ENCODE data around the gene ADSS1.
"Not testable (repeated sequence)": the region's sequence is repeated elsewhere in the genome, so short reads cannot be mapped to it uniquely, and the experiment has no call there.

ADSS1 gene

GRCh38 chr14:104745431-104745830 is 21.4 kb downstream of the ADSS1 start:
- no peak for DNase-seq

- DNase-seq, result no peak
Observed at GRCh38 chr14:104746071-104746545, 22.1 kb downstream of the ADSS1 start.

- DNase-seq, result peak in 3 of 56 donors; percentile 29 to 41 (median 33)
Observed at GRCh38 chr14:104746934-104747481, 23.0 kb downstream of the ADSS1 start.

- DNase-seq, result no peak
Observed at GRCh38 chr14:104747876-104748275, 23.8 kb downstream of the ADSS1 start.

- peak in 35 of 56 donors; percentile 14 to 85 (median 64) for DNase-seq
Observed at GRCh38 chr14:104749111-104749649, 25.2 kb downstream of the ADSS1 start.

- no peak for DNase-seq
Observed at GRCh38 chr14:104750056-104750752, 26.2 kb downstream of the ADSS1 start.

DNA sequence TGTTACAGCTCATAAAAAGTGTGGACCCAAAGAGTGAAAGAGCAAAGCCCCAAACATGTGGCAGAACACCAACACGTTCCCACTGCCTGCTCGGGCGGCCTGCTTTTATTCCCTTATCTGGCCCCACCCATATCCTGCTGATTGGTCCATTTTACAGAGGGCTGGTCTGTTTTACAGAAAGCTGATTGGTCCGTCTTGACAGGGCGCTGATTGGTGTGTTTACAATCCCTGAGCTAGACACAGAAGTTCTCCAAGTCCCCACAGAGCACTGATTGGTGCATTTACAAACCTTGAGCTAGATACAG is 26.7 kb downstream of the ADSS1 start:
- not testable (repeated sequence) for DNase-seq

DNA sequence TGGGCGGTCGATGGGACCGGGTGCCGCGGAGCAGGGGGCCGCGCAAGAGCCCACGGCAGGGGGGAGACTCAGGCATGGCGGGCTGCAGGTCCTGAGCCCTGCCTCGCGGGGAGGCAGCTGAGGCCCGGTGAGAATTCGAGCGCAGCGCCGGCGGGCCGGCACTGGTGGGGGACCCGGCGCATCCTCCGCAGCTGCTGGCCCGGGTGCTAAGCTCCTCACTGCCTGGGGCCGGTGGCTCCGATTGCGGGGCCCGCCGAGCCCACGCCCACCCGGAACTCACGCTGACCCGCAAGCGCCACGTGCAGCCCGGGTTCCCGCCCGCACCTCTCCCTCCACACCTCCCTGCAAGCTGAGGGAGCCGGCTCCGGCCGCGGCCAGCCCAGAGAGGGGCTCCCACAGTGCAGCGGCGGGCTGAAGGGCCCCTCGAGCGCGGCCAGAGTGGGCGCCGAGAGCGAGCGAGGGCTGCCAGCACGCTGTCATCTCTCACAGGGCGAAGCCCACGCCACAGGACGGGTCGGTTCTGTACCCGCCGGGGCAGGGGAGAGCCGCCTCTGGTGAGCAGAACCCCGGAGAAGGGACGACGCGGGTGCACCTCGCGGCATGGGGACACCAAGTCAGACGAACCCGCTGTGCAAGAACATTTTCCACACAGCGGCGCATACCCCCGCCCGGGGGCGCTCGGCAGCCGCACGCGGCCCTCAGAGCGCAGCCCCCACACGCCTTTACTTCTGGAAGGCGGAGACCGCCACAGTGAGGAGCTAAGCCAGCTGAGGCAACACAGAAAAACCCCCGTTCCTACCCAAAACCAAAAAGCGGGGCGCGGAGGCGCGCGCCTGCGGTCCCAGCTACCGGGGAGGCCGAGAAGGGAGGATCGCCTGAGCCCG is 27.8 kb downstream of the ADSS1 start:
- peak in 1 of 56 donors; percentile 55 for DNase-seq

DNA sequence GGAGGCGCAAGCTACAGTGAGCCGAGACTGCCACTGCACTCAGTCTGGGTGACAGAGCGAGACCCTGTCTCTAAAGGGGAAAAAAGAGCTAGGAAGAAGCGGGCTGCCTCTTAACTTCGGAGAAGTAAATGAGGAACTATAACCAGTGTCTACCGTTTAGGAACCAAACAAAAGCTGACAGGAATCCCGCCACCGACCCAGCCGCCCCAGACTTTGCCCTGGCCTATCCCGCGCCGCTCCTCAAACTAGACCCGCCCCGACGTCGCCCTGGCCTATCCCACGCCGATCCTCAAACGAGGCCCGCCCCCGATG is 28.4 kb downstream of the ADSS1 start:
- DNase-seq, result peak in 1 of 56 donors; percentile 81

DNA sequence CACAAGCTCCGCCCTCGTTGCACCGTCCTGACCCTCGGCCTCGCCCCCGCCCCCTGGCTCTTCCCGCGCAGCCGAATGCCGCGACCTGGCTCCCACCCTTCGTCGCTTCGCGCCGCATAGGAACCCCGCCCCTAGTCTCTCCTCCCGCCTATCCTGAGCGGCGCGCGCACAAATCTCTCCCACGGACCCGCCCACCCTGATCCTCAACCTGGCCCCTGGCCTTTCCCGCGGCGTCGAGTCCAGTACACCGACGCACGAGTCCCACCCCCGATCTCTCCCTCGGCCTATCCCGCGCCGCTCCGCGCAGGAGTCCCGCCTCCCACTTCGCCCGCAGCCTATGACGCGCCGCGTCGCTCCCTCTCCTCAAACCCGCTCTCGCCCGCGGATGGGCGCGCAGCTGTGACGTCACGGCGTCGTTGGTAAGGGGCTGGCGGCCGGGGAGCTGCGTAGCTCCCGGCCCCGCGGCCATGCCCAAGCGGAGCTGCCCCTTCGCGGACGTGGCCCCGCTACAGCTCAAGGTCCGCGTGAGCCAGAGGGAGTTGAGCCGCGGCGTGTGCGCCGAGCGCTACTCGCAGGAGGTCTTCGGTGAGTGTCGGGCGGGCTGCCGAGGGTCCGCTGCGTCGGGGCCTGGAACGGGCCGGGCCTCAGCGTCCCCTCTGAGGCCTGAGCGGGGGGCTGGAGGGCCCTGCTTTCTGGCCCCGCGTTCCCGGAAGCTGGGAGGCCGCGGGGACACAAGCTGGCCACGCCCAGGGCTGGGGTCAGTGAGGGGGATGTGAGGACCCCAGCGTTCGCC is 28.9 kb downstream of the ADSS1 start, which contains the start of gene SIVA1:
TSS of gene SIVA1 (plus strand) at position 413 of the 793 bp plus-strand sequence. CDS start at position 468, 55 bp downstream.
- DNase-seq, result peak; percentile 89 to 100 (median 99)

GRCh38 chr14:104753528-104754212 is 29.6 kb downstream of the ADSS1 start:
- no peak for DNase-seq

DNA sequence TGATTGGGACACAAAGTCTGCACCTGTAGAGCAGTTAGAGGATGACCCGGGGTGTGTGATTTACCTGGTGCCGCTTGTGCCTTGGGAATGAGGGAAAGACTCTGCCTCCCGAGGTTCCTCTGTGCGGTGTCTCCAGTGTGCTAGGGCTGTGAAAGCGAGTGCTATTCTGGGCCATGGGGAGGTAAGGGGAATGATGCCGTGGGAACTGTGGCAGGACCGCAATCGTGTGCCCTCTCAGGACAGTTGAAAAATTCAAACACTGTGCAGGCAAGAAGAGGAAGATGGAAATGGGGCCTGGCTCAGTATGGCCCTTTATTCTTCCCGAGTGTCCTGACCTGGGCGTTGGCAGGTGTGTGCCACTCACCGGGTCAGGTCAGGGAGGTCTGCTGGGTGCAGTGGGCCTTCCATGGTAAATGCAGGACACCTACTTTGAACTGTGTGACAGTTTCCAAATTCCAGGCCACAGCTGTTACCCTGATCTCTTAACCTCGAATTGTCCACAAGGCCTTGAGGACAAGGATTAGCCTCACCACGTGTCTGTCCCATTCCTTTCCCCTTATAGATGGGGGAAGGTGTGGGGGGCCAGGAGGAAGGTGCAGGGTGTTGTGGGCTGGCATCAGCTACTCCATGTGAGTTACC is 30.3 kb downstream of the ADSS1 start:
- DNase-seq, result no peak

DNA sequence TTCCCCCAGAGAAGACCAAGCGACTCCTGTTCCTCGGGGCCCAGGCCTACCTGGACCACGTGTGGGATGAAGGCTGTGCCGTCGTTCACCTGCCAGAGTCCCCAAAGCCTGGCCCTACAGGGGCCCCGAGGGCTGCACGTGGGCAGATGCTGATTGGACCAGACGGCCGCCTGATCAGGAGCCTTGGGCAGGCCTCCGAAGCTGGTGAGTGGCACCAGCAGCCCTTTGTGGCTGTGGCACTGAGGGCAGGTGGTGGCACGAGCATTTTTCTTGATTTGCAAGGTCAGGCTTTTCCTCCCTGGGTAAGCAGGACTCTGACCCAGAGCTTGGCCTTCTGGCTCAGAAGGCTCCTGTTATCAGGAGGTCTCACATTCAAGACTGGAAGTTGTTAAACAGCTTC is 31.6 kb downstream of the ADSS1 start:
- no peak for DNase-seq

DNA sequence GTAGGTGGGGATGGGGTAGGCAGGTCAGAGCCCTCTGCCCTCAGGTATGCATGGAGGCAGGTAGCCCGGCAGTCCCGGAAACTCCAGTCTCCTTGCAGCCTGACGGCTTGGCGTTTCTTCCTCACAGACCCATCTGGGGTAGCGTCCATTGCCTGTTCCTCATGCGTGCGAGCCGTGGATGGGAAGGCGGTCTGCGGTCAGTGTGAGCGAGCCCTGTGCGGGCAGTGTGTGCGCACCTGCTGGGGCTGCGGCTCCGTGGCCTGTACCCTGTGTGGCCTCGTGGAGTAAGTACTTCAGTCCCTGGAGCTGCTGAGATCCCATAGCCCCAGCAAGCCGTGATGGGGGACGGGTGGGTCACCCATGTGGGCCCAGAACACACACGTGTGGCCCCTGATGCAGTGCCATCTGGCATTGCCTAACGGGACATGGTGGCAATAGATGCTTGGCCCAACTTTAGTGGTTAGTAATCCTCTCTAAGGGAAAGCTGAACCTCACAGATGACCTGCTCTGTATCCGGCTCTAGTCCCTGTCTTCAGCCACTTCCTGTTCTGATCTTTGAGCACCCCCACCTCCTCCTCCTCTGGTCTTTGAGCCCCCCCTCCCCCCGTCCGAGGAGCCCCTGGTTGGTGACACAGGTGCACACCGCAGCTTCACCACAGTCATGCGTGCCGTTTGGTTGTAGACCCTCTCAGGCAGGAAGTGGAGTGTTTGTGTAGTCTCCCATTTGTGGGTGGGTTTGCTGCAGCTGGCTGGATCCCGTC is 32.6 kb downstream of the ADSS1 start:
- DNase-seq, result no peak

DNA sequence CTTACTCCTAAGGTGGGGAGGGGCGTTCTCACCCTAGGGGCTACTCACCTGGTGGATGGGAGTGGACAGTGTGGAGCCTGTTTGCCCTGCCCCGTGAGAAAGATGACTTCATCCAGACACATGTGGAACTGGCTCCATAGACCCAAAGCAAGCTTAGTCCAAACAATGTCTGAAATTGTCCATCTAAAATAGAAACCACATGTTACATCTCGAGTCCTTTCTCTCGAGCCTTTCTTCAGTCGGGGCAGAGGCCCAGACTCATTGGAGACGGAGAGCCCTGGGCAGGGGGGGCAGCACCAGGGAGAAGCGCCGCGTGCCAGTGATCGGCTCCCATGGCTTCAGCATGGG is 33.2 kb downstream of the ADSS1 start:
- DNase-seq, result no peak

GRCh38 chr14:104757681-104758392 is 33.8 kb downstream of the ADSS1 start:
- no peak for DNase-seq

GRCh38 chr14:104758981-104759969 is 35.2 kb downstream of the ADSS1 start:
- DNase-seq, result no peak

All from amygdala (tissue), 56 donors.